DMS114 treated with DMSO at 0.1 percent for 48 hours (cell line): ENCODE data around the gene XRCC6.
"Not testable (repeated sequence)": the region's sequence is repeated elsewhere in the genome, so short reads cannot be mapped to it uniquely, and the experiment has no call there.

ENCODE experiments used
- DNase-seq: peaks from one replicate; lab custom pipeline; 2025; ENCODE audit not compliant: unreplicated experiment; lab: John Stamatoyannopoulos, UW

Gene XRCC6

GRCh38 chr22:41648432-41648831 lies 27.3 kb downstream of the XRCC6 start:
- DNase-seq = no peak

DNA sequence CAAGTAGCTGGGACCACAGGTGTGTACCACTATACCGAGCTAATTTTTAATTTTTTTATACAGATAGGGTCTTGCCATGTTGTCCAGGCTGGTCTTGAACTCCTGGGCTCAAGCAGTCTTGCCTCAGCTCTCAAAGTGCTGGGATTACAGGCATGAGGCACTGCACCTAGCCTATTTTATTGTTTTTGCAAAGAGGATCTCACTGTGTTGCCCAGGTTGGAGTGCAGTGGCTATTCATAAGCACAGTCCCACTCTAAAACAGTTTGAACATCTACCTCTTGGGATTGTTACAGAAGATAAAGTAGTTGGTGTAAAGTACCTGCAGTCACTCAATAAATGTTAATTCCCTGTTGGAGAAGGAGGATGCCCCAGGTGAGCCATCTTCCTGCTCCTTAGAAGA lies 29.1 kb downstream of the XRCC6 start:
- no peak for DNase-seq

DNA sequence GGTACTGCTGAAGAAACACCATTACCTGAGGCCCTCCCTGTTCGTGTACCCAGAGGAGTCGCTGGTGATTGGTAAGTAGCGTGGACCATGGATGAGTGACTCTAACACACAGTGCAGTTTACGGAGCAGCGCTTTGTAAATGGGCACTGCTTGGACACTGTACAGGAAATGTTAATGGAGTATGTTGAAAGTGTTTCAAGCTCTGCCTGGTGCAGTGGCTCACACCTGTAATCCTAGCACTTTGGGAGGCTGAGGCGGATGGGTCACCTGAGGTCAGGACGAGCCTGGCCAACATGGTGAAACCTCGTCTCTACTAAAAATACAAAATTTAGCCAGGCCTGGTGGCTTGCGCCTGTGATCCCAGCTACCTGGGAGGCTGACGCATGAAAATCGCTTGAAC lies 29.7 kb downstream of the XRCC6 start:
- DNase-seq = no peak

GRCh38 chr22:41654322-41654721 lies 33.2 kb downstream of the XRCC6 start:
- no peak for DNase-seq

- no peak for DNase-seq
Observed at GRCh38 chr22:41656556-41656955, 35.5 kb downstream of the XRCC6 start.

DNA sequence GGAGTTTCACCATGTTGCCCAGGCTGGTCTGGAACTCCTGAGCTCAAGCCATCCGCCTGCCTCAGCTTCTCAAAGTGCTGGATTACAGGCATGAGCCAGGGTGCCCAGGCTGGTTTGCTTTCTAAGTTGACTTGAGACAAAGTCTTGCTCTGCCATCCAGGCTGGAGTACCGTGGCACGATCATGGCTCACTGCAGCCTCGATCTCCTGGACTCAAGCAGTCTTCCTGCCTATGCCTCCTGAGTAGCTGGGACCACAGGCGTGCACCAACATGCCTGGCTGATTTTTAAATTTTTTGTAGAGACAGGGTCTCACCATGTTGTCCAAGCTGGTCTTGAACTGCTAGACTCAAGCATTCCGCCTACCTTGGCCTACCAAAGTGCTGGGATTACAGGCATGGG lies 36.6 kb downstream of the XRCC6 start:
- no peak for DNase-seq

DNA sequence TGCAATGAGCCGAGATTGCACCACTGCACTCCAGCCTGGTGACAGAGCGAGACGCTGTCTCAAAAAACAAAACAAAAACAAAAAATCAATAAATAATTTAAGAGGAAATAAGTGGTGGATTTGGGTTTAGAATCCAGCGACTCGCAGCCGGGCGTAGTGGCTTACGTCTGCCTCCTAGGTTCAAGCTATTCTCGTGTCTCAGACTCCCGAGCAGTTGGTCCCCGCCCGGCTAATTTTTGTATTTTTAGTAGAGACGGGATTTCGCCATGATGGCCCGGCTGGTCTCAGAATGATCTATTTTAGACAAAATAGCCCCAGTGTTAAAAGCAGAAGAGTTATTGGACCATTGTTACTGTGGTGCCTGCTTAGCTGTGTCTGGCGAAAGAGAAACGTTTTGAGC lies 37.8 kb downstream of the XRCC6 start:
- no peak for DNase-seq

DNA sequence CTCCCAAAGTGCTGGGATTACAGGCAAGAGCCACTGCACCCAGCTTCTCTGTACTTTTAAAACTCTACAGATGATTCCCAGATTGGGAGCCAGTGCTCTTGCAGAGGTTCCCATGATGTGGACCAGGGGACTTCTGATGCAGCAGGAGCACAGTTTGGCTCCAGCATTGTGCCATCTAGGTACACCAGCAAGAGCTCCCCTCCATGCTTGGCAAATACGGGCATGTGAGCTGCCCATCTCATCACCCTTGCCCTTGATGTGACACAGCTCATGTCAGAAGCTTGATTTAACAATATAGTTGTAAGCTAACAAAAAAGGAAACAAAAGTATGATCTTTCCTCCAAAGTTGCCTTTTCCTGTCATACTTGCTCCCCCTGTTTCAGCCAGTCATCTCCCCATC lies 38.8 kb downstream of the XRCC6 start:
- DNase-seq = no peak

- no peak for DNase-seq
Observed at GRCh38 chr22:41660416-41660815, 39.3 kb downstream of the XRCC6 start.

DNA sequence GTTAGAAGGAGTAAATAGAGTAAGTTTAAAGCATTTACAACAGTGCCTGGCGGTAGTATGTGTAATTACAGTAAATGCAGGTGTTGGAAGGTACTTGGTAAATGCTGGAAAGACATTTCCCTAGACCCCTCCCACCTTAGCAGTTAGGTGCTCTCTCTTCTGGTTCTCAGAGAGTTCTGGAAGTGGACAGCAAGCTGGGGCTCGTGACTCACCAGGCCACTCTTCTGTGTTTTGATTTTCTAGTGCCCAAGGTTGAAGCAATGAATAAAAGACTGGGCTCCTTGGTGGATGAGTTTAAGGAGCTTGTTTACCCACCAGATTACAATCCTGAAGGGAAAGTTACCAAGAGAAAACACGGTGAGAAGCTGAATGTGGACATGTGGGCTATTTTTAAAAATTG lies 40.0 kb downstream of the XRCC6 start:
- DNase-seq = no peak

GRCh38 chr22:41661713-41662112 lies 40.6 kb downstream of the XRCC6 start:
- DNase-seq = no peak

- not testable (repeated sequence) for DNase-seq
Observed at GRCh38 chr22:41663594-41663993, 42.5 kb downstream of the XRCC6 start.

DNA sequence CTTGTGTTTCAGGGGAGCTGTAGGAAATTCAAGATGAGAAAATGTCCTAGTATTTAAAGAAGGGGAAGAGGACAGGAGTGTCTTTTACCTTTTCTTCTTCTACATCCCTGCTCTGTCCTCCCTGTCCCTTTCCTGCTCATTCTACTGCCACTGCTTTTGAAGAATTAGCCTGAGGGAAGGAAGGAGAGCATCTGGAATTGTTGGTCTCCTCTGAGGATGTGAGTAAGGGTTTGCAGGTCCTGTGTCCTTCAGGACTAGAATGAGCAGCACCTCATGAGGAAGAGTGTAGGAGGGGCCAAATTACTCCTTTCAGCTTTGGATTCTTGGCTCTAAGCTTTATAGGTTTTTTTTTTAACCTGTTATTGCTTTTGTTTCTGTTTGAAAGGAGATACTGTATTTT lies 43.4 kb downstream of the XRCC6 start:
- DNase-seq = no peak

DNA sequence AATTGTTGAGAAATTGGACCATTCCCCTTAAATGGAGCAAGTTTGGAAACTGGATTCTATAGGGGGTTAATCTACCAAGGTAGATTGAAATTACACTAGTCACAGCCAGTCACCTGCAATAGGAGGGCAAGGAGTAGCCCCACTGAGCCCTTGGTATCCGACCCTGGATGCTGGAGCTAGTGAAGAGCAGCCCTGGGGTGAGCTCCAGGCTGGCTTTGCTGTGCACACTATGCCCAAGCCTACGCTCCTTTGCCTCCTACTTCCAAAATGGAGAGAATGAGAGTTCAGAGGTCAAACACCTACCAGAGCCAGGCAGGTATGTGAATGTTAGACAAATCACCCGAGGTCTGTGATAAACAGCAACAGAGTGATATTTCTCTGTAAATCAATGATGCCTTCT lies 43.9 kb downstream of the XRCC6 start:
- no peak for DNase-seq

GRCh38 chr22:41668971-41669911 lies 48.1 kb downstream of the XRCC6 start:
- DNase-seq = no peak

- DNase-seq = not testable (repeated sequence)
Observed at GRCh38 chr22:41672096-41672495, 51.0 kb downstream of the XRCC6 start.

- DNase-seq = peak; percentile 28
Observed at GRCh38 chr22:41672780-41673509, 51.9 kb downstream of the XRCC6 start.

DNA sequence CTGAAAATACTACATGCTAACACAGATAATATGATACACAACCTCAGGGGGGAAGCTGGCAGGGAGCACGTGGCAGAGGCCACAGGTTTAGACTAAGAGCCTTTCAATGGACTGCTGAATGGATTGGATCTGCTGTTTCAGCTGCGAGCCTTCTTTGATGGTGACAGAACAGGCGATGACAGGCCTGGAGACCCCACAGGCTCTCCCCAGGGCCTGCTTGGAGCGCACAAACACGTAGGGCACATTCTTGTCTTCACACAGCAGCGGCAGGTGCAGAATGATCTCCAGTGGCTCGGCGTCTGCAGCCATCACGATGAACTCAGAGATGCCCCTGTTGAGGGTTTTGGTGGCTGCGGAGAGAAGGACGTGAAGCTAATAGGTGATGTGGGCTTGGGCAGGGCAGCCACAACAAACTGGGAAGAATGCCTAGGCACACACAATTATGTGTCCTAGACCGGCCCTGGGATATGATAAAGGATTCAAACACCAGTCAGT lies 53.8 kb downstream of the XRCC6 start:
- DNase-seq = no peak

GRCh38 chr22:41676134-41676533 lies 55.0 kb downstream of the XRCC6 start:
- no peak for DNase-seq

DNA sequence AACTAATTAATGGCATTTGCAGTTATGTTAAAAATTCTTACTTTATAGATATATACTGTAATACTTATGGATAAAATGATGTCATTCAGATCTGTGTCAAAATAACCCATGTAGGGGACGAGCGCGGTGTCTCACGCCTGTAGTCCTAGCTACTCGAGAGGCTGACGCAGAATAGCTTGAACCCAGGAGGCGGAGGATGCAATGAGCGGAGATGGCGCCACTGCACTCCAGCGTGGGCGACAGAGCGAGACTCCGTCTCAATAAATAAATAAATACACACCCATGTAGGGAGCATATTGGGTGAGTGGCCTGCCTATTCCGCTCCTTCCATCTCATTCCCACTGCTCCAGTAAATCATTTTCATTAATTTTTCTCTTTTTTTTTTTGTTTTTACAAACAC lies 60.5 kb downstream of the XRCC6 start:
- no peak for DNase-seq

GRCh38 chr22:41682033-41682807 lies 61.1 kb downstream of the XRCC6 start:
- no peak for DNase-seq
